Measurements from ENCODE around the gene FGF19.

- TF ChIP-seq EZH2 (IDR thresholded peaks at IDR 0.05; ENCODE audit: low read length, missing control alignments), result no peak
- TF ChIP-seq CTCF (conservative IDR thresholded peaks at IDR 0.05 in 1 of 2, IDR thresholded peaks at IDR 0.05 in 1 of 2; ENCODE audit: low read depth in 1 of 2, low read length in 2 of 2), result no peak
Measured at GRCh38 chr11:69727266-69727665, 23.4 kb upstream of the FGF19 start.

All from fibroblast of lung (primary cell).